Gastrocnemius medialis (tissue), 4 donors: ENCODE results near the gene TYK2. TPM values are rescaled to one million over a fixed set of nuclear protein-coding genes. Genes with fewer than 3 reads are reported as not detected.
"Not testable (repeated sequence)": the region's sequence is repeated elsewhere in the genome, so short reads cannot be mapped to it uniquely, and the experiment has no call there.

ENCODE experiments used
- ATAC-seq, 2 donors: fragments of 150-250 bp; one replicate each; pipeline ENCODE4 v1.9.1; 2016
- DNase-seq, 2 donors: peaks; one replicate each; pipeline ENCODE4 v3.0.0-alpha.2; 2019
- H3K27ac ChIP-seq, 4 donors: fragments of 200-600 bp; sonication (generic); 1 replicate in 1 of 4; 2 replicates in 3 of 4; pipeline ENCODE4 v1.5.1; 2016 to 2018; ENCODE audit warnings: mild to moderate bottlenecking in 2 of 4, moderate library complexity in 1 of 4
- H3K27me3 ChIP-seq, 3 donors: fragments of 200-600 bp; sonication (generic) in 2 of 3; 1 replicate in 1 of 3; 2 replicates in 2 of 3; pipeline versions ENCODE4 v1.5.1 to v1.6.0; 2016 to 2019; ENCODE audit warnings: mild to moderate bottlenecking in 1 of 3, moderate library complexity in 1 of 3
- H3K36me3 ChIP-seq, 2 donors: fragments of 200-600 bp; sonication (generic) in 1 of 2; one replicate each; pipeline ENCODE4 v1.5.1; 2017 to 2018
- H3K4me1 ChIP-seq, 2 donors: fragments of 200-600 bp; sonication (generic) in 1 of 2; one replicate each; pipeline ENCODE4 v1.5.1; 2016 to 2017; ENCODE audit warnings: mild to moderate bottlenecking in 2 of 2
- H3K4me3 ChIP-seq, 4 donors: fragments of 200-600 bp; sonication (generic) in 3 of 4; 1 replicate in 1 of 4; 2 replicates in 3 of 4; pipeline ENCODE4 v1.5.1; 2016 to 2019; ENCODE audit warnings: mild to moderate bottlenecking in 2 of 4
- H3K9me3 ChIP-seq, 3 donors: fragments of 200-600 bp; sonication (generic) in 2 of 3; 1 replicate in 1 of 3; 2 replicates in 2 of 3; pipeline ENCODE4 v1.5.1; 2016 to 2019
- POLR2A ChIP-seq, 2 donors: fragments of 450-650 bp; IDR thresholded peaks; one replicate each; pipeline ENCODE4 v1.6.1; 2017; ENCODE audit warnings: antibody characterized with exemption in 2 of 2, mild to moderate bottlenecking in 2 of 2, moderate library complexity in 2 of 2
- in situ Hi-C, 4 donors: fragments of 200-750 bp; cut with MboI; loops; one replicate each; pipeline versions ENCODE4 v1.15.0 to v1.8.0; 2017; ENCODE audit warnings: low sequenced_read_pairs in 4 of 4
- intact Hi-C: fragments of 100-400 bp; cut with DNase I; formaldehyde crosslinking; loops from one replicate; pipeline ENCODE4 v1.15.1; 2023; ENCODE audit warnings: low total_unique reads
- total RNA-seq, 4 donors: library from RNA; depleted of rRNA; stranded (reverse); fragments of >200 nt; gene quantifications; one replicate each; pipeline versions ENCODE4 v1.1.0 to v1.2.3, GENCODE V29; 2016
- TF ChIP-seq, protein P1 (sequence below), 5 experiments: fragments of 450-650 bp in 3 of 5; fragments of 200-600 bp in 2 of 5; sonication (generic) in 2 of 5; IDR thresholded peaks in 4 of 5; conservative IDR thresholded peaks in 1 of 5; 1 replicate in 4 of 5; 2 replicates in 1 of 5; pipeline ENCODE4 v1.5.1; 2016 to 2019; ENCODE audit warnings: antibody characterized with exemption in 5 of 5, mild to moderate bottlenecking in 3 of 5, moderate library complexity in 3 of 5

TYK2 gene
- total RNA-seq, 4 donors from 2014 or later: 32.6 to 58.5 (median 50.9) TPM

DNA sequence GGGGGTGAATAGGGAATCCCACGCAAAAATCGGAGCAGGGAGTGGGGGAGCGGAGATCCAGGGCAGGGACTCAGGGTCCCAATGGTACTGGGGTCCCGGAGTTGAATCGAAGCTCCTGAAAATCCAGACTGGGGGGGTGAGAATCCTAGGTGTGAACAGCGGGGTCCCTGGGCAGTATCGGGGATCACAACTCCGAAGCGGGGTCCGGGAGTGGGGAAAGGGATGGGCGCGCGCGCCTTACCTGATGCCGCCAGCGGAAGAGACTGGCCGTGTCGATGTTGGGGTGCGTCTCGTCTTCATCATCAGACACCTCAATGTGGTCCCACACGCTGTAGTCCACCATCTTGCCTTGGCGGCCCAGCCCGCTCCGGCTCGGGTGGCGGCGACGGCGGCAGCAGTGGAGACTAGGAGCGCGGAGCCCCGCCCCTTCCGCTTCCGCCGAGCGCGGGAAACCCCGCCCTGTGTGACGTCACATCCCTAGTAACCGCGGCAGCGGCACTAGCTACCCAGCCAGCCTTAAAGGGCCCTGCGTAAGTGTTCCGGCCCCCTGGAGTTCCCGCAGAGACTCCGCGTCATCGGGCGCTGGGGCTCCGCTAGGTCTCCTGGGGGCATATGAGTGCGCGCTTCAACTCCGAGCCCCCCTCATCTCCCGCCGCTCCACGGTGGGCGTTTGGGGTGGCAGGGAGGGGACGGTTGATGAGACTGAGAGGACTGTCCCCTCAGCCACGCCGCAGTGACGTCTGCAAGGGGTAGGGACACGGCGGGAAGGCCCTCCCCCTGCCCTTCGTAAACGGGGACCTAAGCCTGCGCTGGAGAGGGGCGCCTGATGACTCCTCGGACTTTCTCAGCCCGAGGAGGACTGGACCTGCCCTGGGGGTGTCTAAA is 23.0 kb upstream of the TYK2 start, which contains the start of gene CDC37:
Gene CDC37 (minus strand): TSS at position 406 of the 885 bp plus-strand sequence. CDS start 63 bp downstream, at position 343.
- in situ Hi-C loops: loop anchor here in 1 of 4 donors (25.0 kb wide), 1 partner anchor 159 kb away; the partner anchor contains the start of genes CDKN2D and KRI1
- H3K27ac ChIP-seq: peak within 1 kb of the TSS; percentile 87 to 98 (median 90)
- ATAC-seq (peak; percentile 84 to 88), DNase-seq (peak; percentile 91 to 96)
- H3K27me3 ChIP-seq: peaks cover 13 to 23% (median 22%) of the 10 kb centered on the region in 3 donors
- intact Hi-C loops: loop anchor here (1.0 to 10.0 kb wide), 8 partner anchors 13 to 286 kb away; partner anchors contain the start of genes CDKN2D, EIF3G, ILF3 and KEAP1
- H3K36me3 ChIP-seq: no peaks in the 10 kb centered on the region
- peak; percentile 94 to 96 for TF ChIP-seq POLR2A (IDR thresholded peaks at IDR 0.05)
- TF ChIP-seq, protein P1, sequence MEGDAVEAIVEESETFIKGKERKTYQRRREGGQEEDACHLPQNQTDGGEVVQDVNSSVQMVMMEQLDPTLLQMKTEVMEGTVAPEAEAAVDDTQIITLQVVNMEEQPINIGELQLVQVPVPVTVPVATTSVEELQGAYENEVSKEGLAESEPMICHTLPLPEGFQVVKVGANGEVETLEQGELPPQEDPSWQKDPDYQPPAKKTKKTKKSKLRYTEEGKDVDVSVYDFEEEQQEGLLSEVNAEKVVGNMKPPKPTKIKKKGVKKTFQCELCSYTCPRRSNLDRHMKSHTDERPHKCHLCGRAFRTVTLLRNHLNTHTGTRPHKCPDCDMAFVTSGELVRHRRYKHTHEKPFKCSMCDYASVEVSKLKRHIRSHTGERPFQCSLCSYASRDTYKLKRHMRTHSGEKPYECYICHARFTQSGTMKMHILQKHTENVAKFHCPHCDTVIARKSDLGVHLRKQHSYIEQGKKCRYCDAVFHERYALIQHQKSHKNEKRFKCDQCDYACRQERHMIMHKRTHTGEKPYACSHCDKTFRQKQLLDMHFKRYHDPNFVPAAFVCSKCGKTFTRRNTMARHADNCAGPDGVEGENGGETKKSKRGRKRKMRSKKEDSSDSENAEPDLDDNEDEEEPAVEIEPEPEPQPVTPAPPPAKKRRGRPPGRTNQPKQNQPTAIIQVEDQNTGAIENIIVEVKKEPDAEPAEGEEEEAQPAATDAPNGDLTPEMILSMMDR (IDR thresholded peaks at IDR 0.05 in 4 of 5, conservative IDR thresholded peaks at IDR 0.05 in 1 of 5): no peak
- no peaks in the 10 kb centered on the region for H3K9me3 ChIP-seq
- H3K4me1 ChIP-seq: peaks cover 44 to 51% of the 10 kb centered on the region in 2 donors
- H3K4me3 ChIP-seq: peak within 1 kb of the TSS; percentile 73 to 100 (median 84)

DNA sequence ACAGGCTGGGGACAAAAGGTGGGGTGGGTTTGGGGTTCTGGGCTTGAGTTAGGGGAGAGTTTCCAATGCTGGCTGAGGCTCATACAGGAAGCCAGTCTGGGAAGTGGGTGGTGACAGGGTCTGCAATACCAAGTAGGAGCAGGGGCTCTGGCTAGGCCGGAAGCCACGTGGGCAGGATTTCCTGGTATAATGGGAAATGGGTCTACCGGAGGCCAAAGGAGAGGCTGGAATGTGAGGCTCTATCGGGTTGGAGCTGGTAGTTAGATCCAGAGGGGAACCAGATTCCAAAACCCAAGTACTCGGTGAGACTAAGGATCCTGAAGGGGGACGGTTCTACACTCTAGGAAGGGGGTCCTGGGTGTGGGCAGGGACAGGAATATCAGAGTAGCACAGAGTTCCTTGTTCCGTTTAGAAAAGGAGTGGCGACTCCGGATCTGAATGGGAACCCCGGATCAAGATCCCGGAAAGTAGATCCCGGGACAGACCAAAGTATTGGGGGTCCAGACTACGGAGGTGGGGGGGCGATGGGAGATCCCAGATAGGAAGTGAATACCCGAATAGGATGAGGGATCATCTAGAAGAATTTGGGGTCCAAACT is 22.2 kb upstream of the TYK2 start:
- Histone ChIP-seq H3K4me3 (peak overlapping the region; percentile 73 to 100 (median 84)), H3K4me1 (peaks cover 47 to 55% of the 10 kb centered on the region in 2 donors), H3K27ac (peak overlapping the region; percentile 87 to 98 (median 90)), H3K36me3 (no peaks in the 10 kb centered on the region), H3K9me3 (no peaks in the 10 kb centered on the region), H3K27me3 (peaks cover 13 to 23% (median 22%) of the 10 kb centered on the region in 3 donors)
- TF ChIP-seq POLR2A (IDR thresholded peaks at IDR 0.05): peak; percentile 16 to 27
- TF ChIP-seq, protein P1 (IDR thresholded peaks at IDR 0.05 in 4 of 5, conservative IDR thresholded peaks at IDR 0.05 in 1 of 5): no peak
- no peak for ATAC-seq
- intact Hi-C loops: loop anchor here (1.0 to 10.0 kb wide), 7 partner anchors 14 to 285 kb away; partner anchors contain the start of genes CDKN2D, EIF3G, ILF3 and KEAP1
- DNase-seq: no peak
- in situ Hi-C loops: loop anchor here in 1 of 4 donors (25.0 kb wide), 1 partner anchor 160 kb away; the partner anchor contains the start of genes CDKN2D and KRI1

DNA sequence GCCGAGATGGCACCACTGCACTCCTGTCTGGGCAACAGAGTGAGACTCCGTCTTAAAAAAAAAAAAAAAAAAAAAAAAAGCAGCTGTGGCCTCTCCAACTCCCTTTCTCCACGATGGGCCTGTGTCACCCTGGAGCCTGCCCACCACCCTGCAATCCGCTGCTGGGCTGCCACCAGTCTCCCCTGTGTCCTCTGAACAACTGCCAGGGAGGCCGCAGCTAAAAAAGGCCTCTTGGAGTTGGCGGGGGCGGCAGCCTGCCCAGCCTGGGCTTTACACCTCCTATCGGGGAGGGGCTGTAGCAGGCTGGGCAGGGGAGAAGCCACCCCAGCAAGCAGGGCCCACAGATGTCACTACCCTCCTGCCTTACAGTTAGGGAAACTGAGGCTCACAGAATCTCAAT is 19.5 kb upstream of the TYK2 start:
- in situ Hi-C loops: loop anchor here (10.0 to 25.0 kb wide), 3 partner anchors 162 to 463 kb away; partner anchors contain the start of genes OLFM2 (in 3 of the 4), ANGPTL6 (in 1 of the 4), CDKN2D (in 1 of the 4) and KRI1 (in 1 of the 4)
- intact Hi-C loops: loop anchor here (5.0 to 10.0 kb wide), 4 partner anchors 102 to 975 kb away; partner anchors contain the start of genes EIF3G, ILF3, KEAP1 and SWSAP1
- peak; percentile 22 to 40 for TF ChIP-seq POLR2A (IDR thresholded peaks at IDR 0.05)
- TF ChIP-seq, protein P1 (IDR thresholded peaks at IDR 0.05 in 4 of 5, conservative IDR thresholded peaks at IDR 0.05 in 1 of 5): no peak
- H3K27me3 ChIP-seq: peaks cover 6 to 7% (median 6%) of the 10 kb centered on the region in 3 donors
- no peaks in the 10 kb centered on the region for H3K9me3 ChIP-seq
- ATAC-seq: peak; percentile 10 to 28
- peak overlapping the region in 2 of 4 donors; percentile 15 to 30 for H3K4me3 ChIP-seq
- peak; percentile 52 to 86 for DNase-seq
- H3K36me3 ChIP-seq: peaks cover 0 to 12% of the 10 kb centered on the region in 2 donors
- peak overlapping the region; percentile 87 to 98 (median 90) for H3K27ac ChIP-seq
- H3K4me1 ChIP-seq: peaks cover 47 to 50% of the 10 kb centered on the region in 2 donors

DNA sequence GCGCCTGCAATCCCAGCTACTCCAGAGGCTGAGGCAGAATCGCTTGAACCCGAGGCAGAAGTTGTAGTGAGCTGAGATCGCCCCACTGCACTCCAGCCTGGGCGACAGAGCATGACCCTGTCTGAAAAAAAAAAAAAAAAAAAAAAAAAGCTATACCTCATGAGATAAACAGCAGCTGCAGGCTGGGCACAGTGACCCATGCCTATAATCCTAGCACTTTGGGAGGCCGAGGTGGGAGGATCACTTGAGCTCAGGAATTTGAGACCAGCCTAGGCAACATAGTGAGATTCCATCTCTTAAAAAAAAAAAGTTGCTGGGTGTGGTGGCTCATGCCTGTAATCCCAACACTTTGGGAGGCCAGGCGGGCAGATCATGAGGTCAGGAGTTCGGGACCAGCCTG is 19.0 kb upstream of the TYK2 start:
- Histone ChIP-seq H3K36me3 (peaks cover 0 to 17% of the 10 kb centered on the region in 2 donors), H3K27ac (peak overlapping the region; percentile 87 to 98 (median 90)), H3K4me1 (peaks cover 44 to 45% of the 10 kb centered on the region in 2 donors)
- H3K4me3 ChIP-seq, DNase-seq, ATAC-seq, H3K9me3 ChIP-seq, H3K27me3 ChIP-seq: not testable (repeated sequence)
- intact Hi-C loops (loop anchor here (10.0 kb wide), 1 partner anchor 975 kb away; the partner anchor contains the start of gene SWSAP1), in situ Hi-C loops (loop anchor here in 3 of 4 donors (10.0 to 25.0 kb wide), 2 partner anchors 295 to 462 kb away; partner anchors contain the start of genes OLFM2 (in 3 of the 3), ANGPTL6 (in 1 of the 3) and PPAN (in 1 of the 3))
